ENCODE measurements around the gene YIF1B.

DNA sequence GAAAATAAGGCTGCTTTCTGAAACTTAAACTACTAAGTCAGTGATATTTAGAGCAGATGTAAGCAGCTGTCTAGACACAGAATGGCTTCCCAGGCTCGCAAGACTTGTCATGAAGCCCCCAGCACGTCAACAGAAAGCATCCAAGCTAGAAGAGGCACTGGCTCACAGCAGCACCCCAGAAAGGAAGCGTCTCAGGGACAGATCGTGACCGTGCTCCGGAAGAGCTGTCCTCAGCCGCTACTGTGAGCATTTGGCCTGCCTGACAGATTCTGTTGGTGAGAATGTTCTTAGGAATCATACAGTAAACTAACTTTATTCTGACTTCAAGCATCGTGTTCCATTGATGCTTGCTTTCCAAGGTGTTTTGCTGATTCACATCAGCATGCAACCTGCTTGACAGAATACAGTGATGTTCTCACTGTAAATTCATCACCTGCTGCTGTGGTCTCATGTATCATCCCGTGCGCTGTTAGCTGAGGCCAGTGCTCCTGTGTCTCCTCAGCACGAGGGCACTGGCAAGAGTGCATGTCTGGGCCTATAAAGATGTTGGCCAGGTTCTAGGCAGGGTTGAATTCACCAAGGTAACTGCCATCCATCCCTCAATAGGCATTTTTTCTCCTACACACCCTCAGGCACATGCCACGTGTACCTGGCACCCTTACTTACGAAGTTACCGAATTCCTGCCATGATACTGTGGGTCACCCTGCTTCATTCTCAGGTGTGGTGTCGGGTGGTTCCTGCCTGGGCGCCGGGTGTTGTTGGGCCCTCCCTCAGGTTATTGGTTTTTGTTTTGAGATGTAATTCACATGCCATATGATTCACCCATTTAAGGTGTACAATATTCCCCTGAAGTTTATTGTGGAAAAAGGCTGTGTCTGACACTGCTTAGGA, 35.5 kb downstream of the YIF1B start:
- no peak for TF ChIP-seq POLR2A (IDR thresholded peaks at IDR 0.05)
- TF ChIP-seq, protein P1, sequence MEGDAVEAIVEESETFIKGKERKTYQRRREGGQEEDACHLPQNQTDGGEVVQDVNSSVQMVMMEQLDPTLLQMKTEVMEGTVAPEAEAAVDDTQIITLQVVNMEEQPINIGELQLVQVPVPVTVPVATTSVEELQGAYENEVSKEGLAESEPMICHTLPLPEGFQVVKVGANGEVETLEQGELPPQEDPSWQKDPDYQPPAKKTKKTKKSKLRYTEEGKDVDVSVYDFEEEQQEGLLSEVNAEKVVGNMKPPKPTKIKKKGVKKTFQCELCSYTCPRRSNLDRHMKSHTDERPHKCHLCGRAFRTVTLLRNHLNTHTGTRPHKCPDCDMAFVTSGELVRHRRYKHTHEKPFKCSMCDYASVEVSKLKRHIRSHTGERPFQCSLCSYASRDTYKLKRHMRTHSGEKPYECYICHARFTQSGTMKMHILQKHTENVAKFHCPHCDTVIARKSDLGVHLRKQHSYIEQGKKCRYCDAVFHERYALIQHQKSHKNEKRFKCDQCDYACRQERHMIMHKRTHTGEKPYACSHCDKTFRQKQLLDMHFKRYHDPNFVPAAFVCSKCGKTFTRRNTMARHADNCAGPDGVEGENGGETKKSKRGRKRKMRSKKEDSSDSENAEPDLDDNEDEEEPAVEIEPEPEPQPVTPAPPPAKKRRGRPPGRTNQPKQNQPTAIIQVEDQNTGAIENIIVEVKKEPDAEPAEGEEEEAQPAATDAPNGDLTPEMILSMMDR (IDR thresholded peaks at IDR 0.05): no peak
- no peak for TF ChIP-seq POLR2AphosphoS5 (IDR thresholded peaks at IDR 0.05)
